Upper lobe of left lung (tissue), 4 donors: ENCODE data around the gene DRC3.
"Not testable (repeated sequence)": the region's sequence is repeated elsewhere in the genome, so short reads cannot be mapped to it uniquely, and the experiment has no call there.

ENCODE experiments used
- POLR2A ChIP-seq, 4 donors: fragments of 450-650 bp; IDR thresholded peaks; one replicate each; pipeline ENCODE4 v1.5.1; 2016 to 2017; ENCODE audit warnings: antibody characterized with exemption in 4 of 4, mild to moderate bottlenecking in 2 of 4
- TF ChIP-seq, protein P1 (sequence below), 6 experiments: fragments of 450-650 bp in 4 of 6; fragments of 200-600 bp in 2 of 6; sonication (generic) in 2 of 6; IDR thresholded peaks; one replicate each; pipeline ENCODE4 v1.5.1; 2016 to 2019; ENCODE audit warnings: antibody characterized with exemption in 6 of 6

DNA sequence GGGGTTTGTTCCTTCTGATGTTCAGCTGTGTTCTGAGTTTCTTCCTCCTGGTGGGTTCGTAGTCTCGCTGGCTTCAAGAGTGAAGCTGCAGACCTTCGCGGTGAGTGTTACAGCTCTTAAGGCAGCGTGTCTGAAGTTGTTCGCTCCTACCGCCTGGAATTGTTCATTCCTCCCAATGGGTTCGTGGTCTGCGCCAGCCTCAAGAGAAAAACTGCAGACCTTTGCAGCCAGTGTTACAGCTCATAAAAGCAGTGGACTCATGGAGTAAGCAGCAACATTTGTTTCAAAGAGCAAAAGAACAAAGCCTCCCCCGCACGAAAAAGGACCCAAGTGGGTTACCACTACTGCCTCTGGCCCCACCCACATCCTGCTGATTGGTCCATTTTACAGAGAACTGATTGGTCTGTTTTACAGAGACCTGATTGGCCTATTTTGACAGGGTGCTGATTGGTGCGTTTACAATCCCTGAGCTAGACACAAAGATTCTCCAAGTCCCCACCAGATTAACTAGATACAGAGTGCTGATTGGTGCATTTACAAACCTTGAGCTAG lies 16.8 kb upstream of the DRC3 start:
- TF ChIP-seq, protein P1, sequence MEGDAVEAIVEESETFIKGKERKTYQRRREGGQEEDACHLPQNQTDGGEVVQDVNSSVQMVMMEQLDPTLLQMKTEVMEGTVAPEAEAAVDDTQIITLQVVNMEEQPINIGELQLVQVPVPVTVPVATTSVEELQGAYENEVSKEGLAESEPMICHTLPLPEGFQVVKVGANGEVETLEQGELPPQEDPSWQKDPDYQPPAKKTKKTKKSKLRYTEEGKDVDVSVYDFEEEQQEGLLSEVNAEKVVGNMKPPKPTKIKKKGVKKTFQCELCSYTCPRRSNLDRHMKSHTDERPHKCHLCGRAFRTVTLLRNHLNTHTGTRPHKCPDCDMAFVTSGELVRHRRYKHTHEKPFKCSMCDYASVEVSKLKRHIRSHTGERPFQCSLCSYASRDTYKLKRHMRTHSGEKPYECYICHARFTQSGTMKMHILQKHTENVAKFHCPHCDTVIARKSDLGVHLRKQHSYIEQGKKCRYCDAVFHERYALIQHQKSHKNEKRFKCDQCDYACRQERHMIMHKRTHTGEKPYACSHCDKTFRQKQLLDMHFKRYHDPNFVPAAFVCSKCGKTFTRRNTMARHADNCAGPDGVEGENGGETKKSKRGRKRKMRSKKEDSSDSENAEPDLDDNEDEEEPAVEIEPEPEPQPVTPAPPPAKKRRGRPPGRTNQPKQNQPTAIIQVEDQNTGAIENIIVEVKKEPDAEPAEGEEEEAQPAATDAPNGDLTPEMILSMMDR (IDR thresholded peaks at IDR 0.05), result not testable (repeated sequence)
- not testable (repeated sequence) for TF ChIP-seq POLR2A (IDR thresholded peaks at IDR 0.05)
